HepG2 (cell line): ENCODE measurements around the gene AP4E1. TPM values are rescaled to one million over a fixed set of nuclear protein-coding genes. Genes with fewer than 3 reads are reported as not detected.

Source experiments
- CCDC6 ChIP-seq: sonication (generic); formaldehyde crosslinking; IDR thresholded peaks from 2 replicates; pipeline ENCODE4 v1.8.1; 2022; ENCODE audit warnings: mild to moderate bottlenecking, missing genetic modification reagents, moderate library complexity
- CHCHD3 ChIP-seq: sonication (generic); formaldehyde crosslinking; IDR thresholded peaks from 2 replicates; pipeline ENCODE4 v1.8.0; 2022; ENCODE audit warnings: mild to moderate bottlenecking, missing genetic modification reagents, moderate library complexity
- ERF ChIP-seq: IDR thresholded peaks from 2 replicates; pipeline ENCODE4 v1.6.1; 2018; ENCODE audit warnings: missing biosample characterization, missing genetic modification reagents
- FOXP1 ChIP-seq, 2 experiments: fragments of 450-650 bp in 1 of 2; IDR thresholded peaks; 2 replicates each; pipeline ENCODE4 v1.6.1; 2017 to 2018; ENCODE audit warnings: antibody characterized with exemption in 1 of 2
- GLI4 ChIP-seq: sonication (generic); formaldehyde crosslinking; IDR thresholded peaks from 2 replicates; pipeline ENCODE4 v1.5.1; 2020; ENCODE audit warnings: missing genetic modification reagents, mild to moderate bottlenecking, moderate library complexity, borderline replicate concordance
- MAFG ChIP-seq: sonication (generic); formaldehyde crosslinking; IDR thresholded peaks from 2 replicates; pipeline ENCODE4 v1.5.1; 2020; ENCODE audit warnings: mild to moderate bottlenecking, missing genetic modification reagents
- MIER3 ChIP-seq: IDR thresholded peaks from 2 replicates; pipeline ENCODE4 v1.6.1; 2016; ENCODE audit warnings: missing compliant biosample characterization, borderline replicate concordance
- NCOA1 ChIP-seq: sonication (generic); formaldehyde crosslinking; IDR thresholded peaks from 2 replicates; pipeline ENCODE4 v1.9.0; 2021; ENCODE audit warnings: missing genetic modification reagents
- NFKB2 ChIP-seq: sonication (generic); formaldehyde crosslinking; IDR thresholded peaks from 2 replicates; pipeline ENCODE4 v1.4.0; 2020; ENCODE audit warnings: missing genetic modification reagents, borderline replicate concordance
- NRL ChIP-seq: sonication (generic); formaldehyde crosslinking; IDR thresholded peaks from 2 replicates; pipeline ENCODE4 v1.5.0; 2020; ENCODE audit warnings: missing genetic modification reagents, mild to moderate bottlenecking, moderate library complexity, borderline replicate concordance
- RFX3 ChIP-seq: IDR thresholded peaks from 2 replicates; pipeline ENCODE4 v1.6.1; 2016; ENCODE audit warnings: missing biosample characterization, missing genetic modification reagents
- ZFP36L2 ChIP-seq: sonication (generic); formaldehyde crosslinking; IDR thresholded peaks from 2 replicates; pipeline ENCODE4 v1.4.0; 2020; ENCODE audit warnings: missing genetic modification reagents
- ZNF557 ChIP-seq: sonication (generic); formaldehyde crosslinking; IDR thresholded peaks from 2 replicates; pipeline ENCODE4 v1.4.0; 2020; ENCODE audit warnings: missing genetic modification reagents
- ZNF629 ChIP-seq: sonication (generic); formaldehyde crosslinking; conservative IDR thresholded peaks from 2 replicates; pipeline ENCODE4 v1.5.0; 2020; ENCODE audit warnings: missing genetic modification reagents
- ZNF746 ChIP-seq: sonication (generic); formaldehyde crosslinking; IDR thresholded peaks from 2 replicates; pipeline ENCODE4 v1.8.0; 2022; ENCODE audit warnings: mild to moderate bottlenecking, missing genetic modification reagents
- ZSCAN9 ChIP-seq: IDR thresholded peaks from 2 replicates; pipeline ENCODE4 v1.6.1; 2016; ENCODE audit warnings: borderline replicate concordance
- polyA plus RNA-seq, 8 experiments: library from polyadenylated mRNA; depleted of rRNA in 3 of 8; stranded (reverse) in 7 of 8; unstranded in 1 of 8; fragments of >200 nt; fragmentation: Illumina TruSeq in 4 of 8; extraction: Trizol in 4 of 8; gene quantifications; 2 replicates each; pipeline versions ENCODE4 v1.2.1 to v1.2.3, GENCODE V29; 2011 to 2016; ENCODE audit warnings: low read depth in 4 of 8, missing spikeins in 1 of 8, mixed read lengths in 1 of 8; ENCODE audit not compliant: insufficient read depth in 1 of 8
- total RNA-seq, 5 experiments: library from RNA; depleted of rRNA; stranded (reverse); fragments of >200 nt; fragmentation: Illumina TruSeq; extraction: Trizol; gene quantifications; 2 replicates each; pipeline ENCODE4 v1.2.3, GENCODE V29; 2016; ENCODE audit warnings: low read depth in 1 of 5
- TF ChIP-seq, protein P1 (sequence below): sonication (generic); formaldehyde crosslinking; conservative IDR thresholded peaks from 2 replicates; pipeline ENCODE4 v1.4.0; 2020; ENCODE audit warnings: mild to moderate bottlenecking, missing genetic modification reagents, moderate library complexity
- TF ChIP-seq, protein P2 (sequence below): sonication (generic); formaldehyde crosslinking; IDR thresholded peaks from 2 replicates; pipeline ENCODE4 v1.5.0; 2020; ENCODE audit warnings: mild to moderate bottlenecking, missing genetic modification reagents
- TF ChIP-seq, protein P3 (sequence below): IDR thresholded peaks from 2 replicates; pipeline ENCODE4 v1.6.1; 2016; ENCODE audit warnings: missing biosample characterization, missing genetic modification reagents, low read depth
- TF ChIP-seq, protein P4 (sequence below): sonication (generic); formaldehyde crosslinking; IDR thresholded peaks from 2 replicates; pipeline ENCODE4 v1.4.0; 2020; ENCODE audit warnings: missing genetic modification reagents; ENCODE audit errors: not compliant biosample characterization

Gene AP4E1
- total and polyA plus RNA-seq, 2 of the 13 experiments (the other 11 are each of a cell fraction or from before 2014, with no cell fraction given) = 2.2 to 7.8 TPM

DNA sequence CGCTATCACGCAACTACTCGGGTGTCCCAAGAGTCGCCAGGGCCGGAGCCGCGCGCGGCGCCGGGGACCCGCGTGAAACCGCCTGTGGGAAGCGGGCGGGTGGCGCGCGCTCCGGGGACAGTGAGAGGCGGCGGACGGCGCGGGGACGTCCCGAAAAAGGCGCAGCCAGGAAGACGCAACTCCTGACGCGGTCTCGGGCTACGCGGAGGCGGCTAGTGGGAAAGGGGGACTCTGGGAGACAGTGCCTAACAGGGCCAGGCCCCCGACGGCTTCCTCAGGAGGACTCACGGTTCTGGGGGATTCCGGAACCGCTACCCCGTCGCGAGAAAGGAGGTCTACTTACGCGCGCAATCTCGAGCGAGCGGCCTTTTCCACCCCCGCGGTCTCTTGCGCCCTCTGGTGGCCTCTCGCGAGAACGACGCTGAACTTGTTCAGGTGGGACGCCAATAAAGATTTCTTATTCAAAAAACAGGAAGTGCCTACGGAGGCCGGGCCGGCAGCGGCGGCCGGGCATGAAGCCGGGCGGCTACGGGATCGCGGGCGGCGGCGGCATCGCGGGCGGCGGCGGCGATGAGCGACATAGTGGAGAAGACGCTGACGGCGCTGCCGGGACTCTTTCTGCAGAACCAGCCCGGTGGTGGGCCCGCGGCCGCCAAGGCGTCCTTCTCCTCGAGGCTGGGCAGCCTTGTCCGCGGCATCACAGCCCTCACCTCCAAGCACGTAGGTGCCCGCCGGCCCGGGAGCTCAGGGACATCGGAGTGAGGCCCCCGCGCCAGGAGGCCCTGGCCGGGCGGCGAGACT lies at the start of gene AP4E1 (continued):
- no peak for TF ChIP-seq ZNF629 (CRISPR knock-in tag)
- TF ChIP-seq CCDC6 (CRISPR knock-in tag) = no peak
- no peak for TF ChIP-seq ZNF557 (CRISPR knock-in tag)
- peak; percentile 82 for TF ChIP-seq ERF (CRISPR knock-in tag)
- TF ChIP-seq, protein P1, sequence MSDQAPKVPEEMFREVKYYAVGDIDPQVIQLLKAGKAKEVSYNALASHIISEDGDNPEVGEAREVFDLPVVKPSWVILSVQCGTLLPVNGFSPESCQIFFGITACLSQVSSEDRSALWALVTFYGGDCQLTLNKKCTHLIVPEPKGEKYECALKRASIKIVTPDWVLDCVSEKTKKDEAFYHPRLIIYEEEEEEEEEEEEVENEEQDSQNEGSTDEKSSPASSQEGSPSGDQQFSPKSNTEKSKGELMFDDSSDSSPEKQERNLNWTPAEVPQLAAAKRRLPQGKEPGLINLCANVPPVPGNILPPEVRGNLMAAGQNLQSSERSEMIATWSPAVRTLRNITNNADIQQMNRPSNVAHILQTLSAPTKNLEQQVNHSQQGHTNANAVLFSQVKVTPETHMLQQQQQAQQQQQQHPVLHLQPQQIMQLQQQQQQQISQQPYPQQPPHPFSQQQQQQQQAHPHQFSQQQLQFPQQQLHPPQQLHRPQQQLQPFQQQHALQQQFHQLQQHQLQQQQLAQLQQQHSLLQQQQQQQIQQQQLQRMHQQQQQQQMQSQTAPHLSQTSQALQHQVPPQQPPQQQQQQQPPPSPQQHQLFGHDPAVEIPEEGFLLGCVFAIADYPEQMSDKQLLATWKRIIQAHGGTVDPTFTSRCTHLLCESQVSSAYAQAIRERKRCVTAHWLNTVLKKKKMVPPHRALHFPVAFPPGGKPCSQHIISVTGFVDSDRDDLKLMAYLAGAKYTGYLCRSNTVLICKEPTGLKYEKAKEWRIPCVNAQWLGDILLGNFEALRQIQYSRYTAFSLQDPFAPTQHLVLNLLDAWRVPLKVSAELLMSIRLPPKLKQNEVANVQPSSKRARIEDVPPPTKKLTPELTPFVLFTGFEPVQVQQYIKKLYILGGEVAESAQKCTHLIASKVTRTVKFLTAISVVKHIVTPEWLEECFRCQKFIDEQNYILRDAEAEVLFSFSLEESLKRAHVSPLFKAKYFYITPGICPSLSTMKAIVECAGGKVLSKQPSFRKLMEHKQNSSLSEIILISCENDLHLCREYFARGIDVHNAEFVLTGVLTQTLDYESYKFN (CRISPR knock-in tag) = no peak
- TF ChIP-seq NCOA1 (CRISPR knock-in tag) = 0 out of 2 replicates have a peak, but pooled peaks have one; percentile 44
- TF ChIP-seq MAFG (CRISPR knock-in tag) = no peak
- TF ChIP-seq CHCHD3 (CRISPR knock-in tag) = no peak
- TF ChIP-seq ZSCAN9 (CRISPR knock-in tag) = peak; percentile 78; the same call in 1 of the 2 replicates
- TF ChIP-seq, protein P2, sequence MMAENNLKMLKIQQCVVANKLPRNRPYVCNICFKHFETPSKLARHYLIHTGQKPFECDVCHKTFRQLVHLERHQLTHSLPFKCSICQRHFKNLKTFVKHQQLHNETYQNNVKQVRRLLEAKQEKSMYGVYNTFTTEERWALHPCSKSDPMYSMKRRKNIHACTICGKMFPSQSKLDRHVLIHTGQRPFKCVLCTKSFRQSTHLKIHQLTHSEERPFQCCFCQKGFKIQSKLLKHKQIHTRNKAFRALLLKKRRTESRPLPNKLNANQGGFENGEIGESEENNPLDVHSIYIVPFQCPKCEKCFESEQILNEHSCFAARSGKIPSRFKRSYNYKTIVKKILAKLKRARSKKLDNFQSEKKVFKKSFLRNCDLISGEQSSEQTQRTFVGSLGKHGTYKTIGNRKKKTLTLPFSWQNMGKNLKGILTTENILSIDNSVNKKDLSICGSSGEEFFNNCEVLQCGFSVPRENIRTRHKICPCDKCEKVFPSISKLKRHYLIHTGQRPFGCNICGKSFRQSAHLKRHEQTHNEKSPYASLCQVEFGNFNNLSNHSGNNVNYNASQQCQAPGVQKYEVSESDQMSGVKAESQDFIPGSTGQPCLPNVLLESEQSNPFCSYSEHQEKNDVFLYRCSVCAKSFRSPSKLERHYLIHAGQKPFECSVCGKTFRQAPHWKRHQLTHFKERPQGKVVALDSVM (CRISPR knock-in tag) = peak; percentile 68; the same call in 1 of the 2 replicates
- no peak for TF ChIP-seq NFKB2 (CRISPR knock-in tag)
- TF ChIP-seq ZFP36L2 (CRISPR knock-in tag) = no peak
- TF ChIP-seq RFX3 (CRISPR knock-in tag) = no peak
- no peak for TF ChIP-seq GLI4 (CRISPR knock-in tag)
- TF ChIP-seq FOXP1 (IDR thresholded peaks at IDR 0.05) = no peak
- TF ChIP-seq FOXP1 (CRISPR knock-in tag; IDR thresholded peaks at IDR 0.05) = no peak
- no peak for TF ChIP-seq MIER3
- TF ChIP-seq, protein P3, sequence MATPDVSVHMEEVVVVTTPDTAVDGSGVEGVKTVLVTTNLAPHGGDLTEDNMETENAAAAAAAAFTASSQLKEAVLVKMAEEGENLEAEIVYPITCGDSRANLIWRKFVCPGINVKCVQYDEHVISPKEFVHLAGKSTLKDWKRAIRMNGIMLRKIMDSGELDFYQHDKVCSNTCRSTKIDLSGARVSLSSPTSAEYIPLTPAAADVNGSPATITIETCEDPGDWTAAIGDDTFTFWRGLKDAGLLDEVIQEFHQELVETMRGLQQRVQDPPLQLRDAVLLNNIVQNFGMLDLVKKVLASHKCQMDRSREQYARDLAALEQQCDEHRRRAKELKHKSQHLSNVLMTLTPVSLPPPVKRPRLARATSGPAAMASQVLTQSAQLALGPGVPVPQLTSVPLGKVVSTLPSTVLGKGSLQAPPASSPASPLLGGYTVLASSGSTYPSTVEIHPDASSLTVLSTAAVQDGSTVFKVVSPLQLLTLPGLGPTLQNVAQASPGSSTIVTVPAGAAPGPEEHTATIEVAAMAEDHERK (CRISPR knock-in tag) = no peak; the same call in 1 of the 2 replicates
- TF ChIP-seq NRL (CRISPR knock-in tag) = peak; percentile 14; the same call in 1 of the 2 replicates
- TF ChIP-seq, protein P4, sequence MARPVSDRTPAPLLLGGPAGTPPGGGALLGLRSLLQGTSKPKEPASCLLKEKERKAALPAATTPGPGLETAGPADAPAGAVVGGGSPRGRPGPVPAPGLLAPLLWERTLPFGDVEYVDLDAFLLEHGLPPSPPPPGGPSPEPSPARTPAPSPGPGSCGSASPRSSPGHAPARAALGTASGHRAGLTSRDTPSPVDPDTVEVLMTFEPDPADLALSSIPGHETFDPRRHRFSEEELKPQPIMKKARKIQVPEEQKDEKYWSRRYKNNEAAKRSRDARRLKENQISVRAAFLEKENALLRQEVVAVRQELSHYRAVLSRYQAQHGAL = no peak
- TF ChIP-seq ZNF746 (CRISPR knock-in tag) = no peak
